Fibroblast of pulmonary artery (primary cell): ENCODE data around the gene TLR4.

Experiments
- DNase-seq: peaks from one replicate; pipeline ENCODE4 v3.0.0-alpha.2; 2010; ENCODE audit warnings: low read depth
- H3K4me3 ChIP-seq: replicated peaks from 2 replicates; pipeline ENCODE4 v1.5.1; 2011; ENCODE audit warnings: low read depth, mild to moderate bottlenecking, control low read depth, low read length, moderate library complexity
- TF ChIP-seq, protein P1 (sequence below): IDR thresholded peaks from 2 replicates; pipeline ENCODE4 v1.5.1; 2011; ENCODE audit warnings: mild to moderate bottlenecking, control low read depth, low read length, inconsistent platforms; ENCODE audit errors: missing control alignments

Gene TLR4

DNA sequence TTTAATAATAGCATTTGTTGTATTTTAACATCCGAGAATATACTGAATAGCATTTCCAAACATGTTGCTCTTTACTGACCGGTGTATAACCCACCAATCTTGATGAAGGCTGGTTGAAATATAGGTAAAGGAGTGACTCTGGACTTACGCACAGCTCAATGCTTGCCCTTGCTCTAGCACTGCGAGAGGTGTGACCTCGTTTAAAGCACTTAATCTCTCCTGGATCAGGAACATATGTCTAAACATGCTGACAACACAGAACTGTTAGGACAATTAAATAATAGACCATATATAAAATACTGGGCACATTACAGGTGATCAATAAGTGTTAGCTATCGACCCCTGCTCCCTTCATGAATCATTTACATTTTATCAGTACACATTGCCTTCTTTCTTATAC lies 28.3 kb downstream of the TLR4 start:
- TF ChIP-seq, protein P1, sequence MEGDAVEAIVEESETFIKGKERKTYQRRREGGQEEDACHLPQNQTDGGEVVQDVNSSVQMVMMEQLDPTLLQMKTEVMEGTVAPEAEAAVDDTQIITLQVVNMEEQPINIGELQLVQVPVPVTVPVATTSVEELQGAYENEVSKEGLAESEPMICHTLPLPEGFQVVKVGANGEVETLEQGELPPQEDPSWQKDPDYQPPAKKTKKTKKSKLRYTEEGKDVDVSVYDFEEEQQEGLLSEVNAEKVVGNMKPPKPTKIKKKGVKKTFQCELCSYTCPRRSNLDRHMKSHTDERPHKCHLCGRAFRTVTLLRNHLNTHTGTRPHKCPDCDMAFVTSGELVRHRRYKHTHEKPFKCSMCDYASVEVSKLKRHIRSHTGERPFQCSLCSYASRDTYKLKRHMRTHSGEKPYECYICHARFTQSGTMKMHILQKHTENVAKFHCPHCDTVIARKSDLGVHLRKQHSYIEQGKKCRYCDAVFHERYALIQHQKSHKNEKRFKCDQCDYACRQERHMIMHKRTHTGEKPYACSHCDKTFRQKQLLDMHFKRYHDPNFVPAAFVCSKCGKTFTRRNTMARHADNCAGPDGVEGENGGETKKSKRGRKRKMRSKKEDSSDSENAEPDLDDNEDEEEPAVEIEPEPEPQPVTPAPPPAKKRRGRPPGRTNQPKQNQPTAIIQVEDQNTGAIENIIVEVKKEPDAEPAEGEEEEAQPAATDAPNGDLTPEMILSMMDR: no peak
- no peak for DNase-seq
- H3K4me3 ChIP-seq: no peak overlapping the region

DNA sequence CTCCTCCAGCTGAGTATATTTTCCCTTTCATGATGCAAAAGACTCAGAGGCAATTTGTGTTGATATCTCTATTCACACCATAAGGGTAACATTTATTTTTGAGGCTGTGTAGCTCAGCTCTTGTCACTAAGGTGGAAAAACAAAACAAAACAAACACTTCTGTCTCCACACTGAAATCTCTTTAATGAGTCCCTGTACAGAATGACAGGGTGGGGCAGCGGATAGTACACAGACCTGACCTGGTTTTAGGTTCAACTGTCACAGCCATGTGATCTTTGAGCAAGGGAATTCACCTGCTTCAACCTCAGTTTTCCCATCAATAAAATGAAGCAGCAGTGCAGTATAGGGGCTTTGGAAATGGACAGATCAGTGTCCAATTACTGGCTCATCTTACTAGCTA lies 29.3 kb downstream of the TLR4 start:
- TF ChIP-seq, protein P1: no peak
- no peak for DNase-seq
- H3K4me3 ChIP-seq: no peak overlapping the region

DNA sequence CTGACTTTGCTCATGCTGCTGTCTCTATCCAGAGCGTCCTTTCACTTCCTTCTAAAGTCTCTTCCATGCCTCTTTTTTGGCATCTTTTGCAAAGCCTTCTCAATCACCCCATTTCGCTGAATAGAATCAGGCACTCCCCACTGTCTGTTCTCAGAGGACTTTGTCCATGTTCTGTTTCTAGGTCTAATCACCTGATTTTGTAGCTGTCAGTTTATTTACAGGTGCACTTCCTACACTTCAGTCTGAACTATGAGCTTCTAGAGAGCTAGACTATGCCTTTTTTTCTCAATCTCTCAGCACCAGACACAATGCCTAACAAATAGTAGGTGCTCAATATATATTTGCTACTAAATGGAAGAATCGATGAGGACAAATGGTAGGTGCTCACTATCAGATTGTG lies 29.9 kb downstream of the TLR4 start:
- H3K4me3 ChIP-seq: no peak overlapping the region
- DNase-seq: no peak
- TF ChIP-seq, protein P1: no peak

DNA sequence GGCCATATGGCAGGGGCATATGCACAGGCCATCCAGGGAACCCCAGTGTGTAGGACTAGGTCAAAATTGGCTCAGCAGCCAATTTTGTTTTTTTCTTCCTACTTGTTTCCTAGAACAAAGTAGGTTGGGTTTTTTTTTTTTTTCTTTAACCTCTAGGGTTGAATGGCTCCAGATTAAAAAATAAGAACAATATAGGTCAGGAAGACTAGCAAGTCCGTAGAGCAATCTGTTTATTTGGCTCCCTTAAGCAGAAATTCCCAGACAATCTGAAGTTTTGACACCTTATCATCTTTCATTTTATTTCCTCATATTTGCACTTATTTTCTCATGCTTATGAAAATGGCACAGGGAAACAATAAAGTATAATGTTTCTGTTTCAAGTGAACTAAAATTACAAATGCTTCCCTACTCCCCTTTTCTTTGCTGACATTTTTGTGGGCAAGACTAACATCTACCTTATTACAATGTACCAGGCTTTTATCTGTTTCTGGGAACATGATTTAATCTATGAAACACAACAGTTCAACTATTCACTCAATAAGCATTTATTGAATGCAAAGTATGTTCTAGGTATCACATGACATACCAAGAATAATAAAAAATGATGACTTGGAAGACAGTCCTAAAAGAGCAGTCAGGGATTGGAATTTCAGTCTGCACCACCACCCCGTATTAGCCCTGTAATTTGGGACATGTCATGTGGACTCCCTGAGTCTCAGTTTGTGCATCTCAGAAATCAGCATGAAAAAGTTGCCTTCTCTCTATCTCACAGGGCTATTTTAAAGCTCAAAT lies 30.5 kb downstream of the TLR4 start:
- H3K4me3 ChIP-seq: no peak overlapping the region
- DNase-seq: peak; percentile 42
- TF ChIP-seq, protein P1: no peak

DNA sequence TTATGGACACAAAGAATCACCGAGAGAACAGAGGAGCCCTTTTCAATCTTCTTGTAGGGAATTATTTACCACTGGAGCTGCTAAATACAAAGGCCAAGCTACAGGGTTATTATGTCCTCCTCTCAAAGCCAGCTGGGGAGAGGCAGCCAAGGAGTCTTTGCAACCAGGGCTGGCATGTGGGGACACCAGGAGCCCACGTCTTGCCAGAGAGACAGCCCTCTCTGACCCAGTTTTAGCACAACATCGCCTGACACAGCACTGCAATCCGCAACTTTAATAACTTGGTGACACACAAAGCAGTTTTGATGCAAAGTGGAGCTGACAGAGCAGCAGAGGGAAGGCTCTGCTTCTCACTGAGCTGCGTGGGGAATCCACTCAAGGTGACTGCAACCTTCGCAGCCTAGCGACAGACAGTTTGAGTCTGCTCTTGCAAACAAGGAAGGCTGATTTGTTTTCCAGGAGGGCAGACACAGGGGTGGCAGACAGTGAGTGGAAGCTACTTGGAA lies 33.6 kb downstream of the TLR4 start:
- no peak overlapping the region for H3K4me3 ChIP-seq
- TF ChIP-seq, protein P1: no peak
- DNase-seq: no peak

DNA sequence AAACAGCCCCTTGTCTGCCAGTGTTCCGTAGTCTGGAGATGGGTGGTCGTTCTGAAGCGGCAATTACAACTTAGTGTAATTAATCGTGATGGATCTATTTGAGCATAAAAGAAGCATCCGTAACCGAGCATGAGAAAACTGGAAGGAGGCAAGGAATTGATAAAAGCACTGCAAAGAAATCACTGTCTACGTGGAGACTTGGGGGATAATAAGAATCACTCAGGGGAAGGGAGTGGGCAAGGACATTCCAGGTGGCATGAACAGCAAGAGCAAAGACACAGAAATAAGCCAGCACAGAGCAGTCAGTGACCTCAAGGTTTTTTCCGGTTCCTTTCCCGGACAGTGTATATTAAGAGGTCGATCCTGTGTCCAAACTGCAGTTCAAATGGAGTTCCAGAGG lies 35.0 kb downstream of the TLR4 start:
- no peak overlapping the region for H3K4me3 ChIP-seq
- TF ChIP-seq, protein P1: no peak

More for the DNA sequence above, 35.0 kb downstream of the TLR4 start:
- no peak for DNase-seq
